ENCODE results near the gene HIF3A. TPM values are rescaled to one million over a fixed set of nuclear protein-coding genes. Genes with fewer than 3 reads are reported as not detected.

HIF3A gene
- total RNA-seq, 1 donor from 2014 or later, result 64.1 TPM

GRCh38 chr19:46297700-46298478 is 1.0 kb downstream of the HIF3A start:
- TF ChIP-seq CTCF (IDR thresholded peaks at IDR 0.05), result peak; percentile 37
- no peaks in the 10 kb centered on the region for H3K36me3 ChIP-seq
- DNase-seq (peak; percentile 69), ATAC-seq (peak; percentile 16 to 65)
- peak overlapping the region; percentile 88 for H3K27ac ChIP-seq
- H3K4me1 ChIP-seq, result peaks cover 59% of the 10 kb centered on the region
- no peaks in the 10 kb centered on the region for H3K27me3 ChIP-seq (ENCODE audit: low read depth)
- intact Hi-C loops (cut with DNase I), result no loop called here
- H3K4me3 ChIP-seq, result peak overlapping the region; percentile 55
- H3K9me3 ChIP-seq, result no peaks in the 10 kb centered on the region

GRCh38 chr19:46298479-46299003 is 1.7 kb downstream of the HIF3A start:
- intact Hi-C loops (cut with DNase I), result no loop called here
- H3K4me3 ChIP-seq, result peak overlapping the region; percentile 55
- no peaks in the 10 kb centered on the region for H3K9me3 ChIP-seq
- H3K27ac ChIP-seq, result peak overlapping the region; percentile 88
- ATAC-seq (peak in 1 of 2 donors; percentile 0), DNase-seq (no peak)
- H3K27me3 ChIP-seq (ENCODE audit: low read depth), result no peaks in the 10 kb centered on the region
- TF ChIP-seq CTCF (IDR thresholded peaks at IDR 0.05), result no peak
- peaks cover 5% of the 10 kb centered on the region for H3K36me3 ChIP-seq
- H3K4me1 ChIP-seq, result peaks cover 66% of the 10 kb centered on the region

GRCh38 chr19:46299004-46299509 is 2.2 kb downstream of the HIF3A start:
- H3K4me1 ChIP-seq, result peaks cover 71% of the 10 kb centered on the region
- DNase-seq, result peak; percentile 95
- peak; percentile 79 to 86 for ATAC-seq
- peak overlapping the region; percentile 88 for H3K27ac ChIP-seq
- no peaks in the 10 kb centered on the region for H3K9me3 ChIP-seq
- peak overlapping the region; percentile 55 for H3K4me3 ChIP-seq
- no peaks in the 10 kb centered on the region for H3K27me3 ChIP-seq (ENCODE audit: low read depth)
- TF ChIP-seq CTCF (IDR thresholded peaks at IDR 0.05), result no peak
- intact Hi-C loops (cut with DNase I), result no loop called here
- peaks cover 10% of the 10 kb centered on the region for H3K36me3 ChIP-seq

GRCh38 chr19:46299695-46300094 is 2.9 kb downstream of the HIF3A start:
- no peak for TF ChIP-seq CTCF (IDR thresholded peaks at IDR 0.05)
- peaks cover 77% of the 10 kb centered on the region for H3K4me1 ChIP-seq
- DNase-seq (no peak), ATAC-seq (no peak)
- H3K27me3 ChIP-seq (ENCODE audit: low read depth), result no peaks in the 10 kb centered on the region
- intact Hi-C loops (cut with DNase I), result no loop called here
- peaks cover 16% of the 10 kb centered on the region for H3K36me3 ChIP-seq
- H3K9me3 ChIP-seq, result no peaks in the 10 kb centered on the region
- peak overlapping the region; percentile 88 for H3K27ac ChIP-seq
- H3K4me3 ChIP-seq, result peak overlapping the region; percentile 55

- Histone ChIP-seq H3K27me3 (ENCODE audit: low read depth) (no peaks in the 10 kb centered on the region), H3K27ac (peak overlapping the region; percentile 80), H3K4me1 (peaks cover 65% of the 10 kb centered on the region), H3K36me3 (peaks cover 52% of the 10 kb centered on the region), H3K4me3 (peak overlapping the region; percentile 23), H3K9me3 (peaks cover 5% of the 10 kb centered on the region)
- no peak for DNase-seq
- intact Hi-C loops (cut with DNase I), result no loop called here
- no peak for ATAC-seq
- TF ChIP-seq CTCF (IDR thresholded peaks at IDR 0.05), result no peak
Observed at GRCh38 chr19:46303322-46303690, 6.5 kb downstream of the HIF3A start.

Measured in lower lobe of right lung (tissue), 2 donors.